Measurements from ENCODE around the gene MRPL14. TPM values are rescaled to one million over a fixed set of nuclear protein-coding genes. Genes with fewer than 3 reads are reported as not detected.

Gene MRPL14
- total and polyA plus RNA-seq, 9 of the 15 experiments (the other 6 are each of a cell fraction or from before 2014, with no cell fraction given) = 126 to 424 (median 165) TPM

GRCh38 chr6:44151348-44152108, 24.3 kb upstream of the MRPL14 start (continued):
- no peak for TF ChIP-seq HBP1 (CRISPR knock-in tag; IDR thresholded peaks at IDR 0.05)
- peak; percentile 41; the same call in 1 of the 2 replicates for TF ChIP-seq NCOR1 (IDR thresholded peaks at IDR 0.05)
- TF ChIP-seq NFIX (CRISPR knock-in tag; IDR thresholded peaks at IDR 0.05; ENCODE audit: low read depth) = no peak
- TF ChIP-seq ZNF134 (CRISPR knock-in tag; conservative IDR thresholded peaks at IDR 0.05) = no peak
- TF ChIP-seq GABPB1 (CRISPR knock-in tag; IDR thresholded peaks at IDR 0.05) = peak; percentile 84
- no peak for TF ChIP-seq BDP1 (IDR thresholded peaks at IDR 0.05; ENCODE audit: insufficient read depth, insufficient read length)
- no peak for TF ChIP-seq CHAMP1 (IDR thresholded peaks at IDR 0.05)
- TF ChIP-seq NR2C2 (CRISPR knock-in tag; IDR thresholded peaks at IDR 0.05) = peak; percentile 54; the same call in 1 of the 2 replicates
- no peak for TF ChIP-seq NR2C2 (tag; IDR thresholded peaks at IDR 0.05)
- no peak for TF ChIP-seq U2AF2 (optimal IDR thresholded peaks at IDR 0.05; ENCODE audit: low read depth, low read length)
- TF ChIP-seq RBFOX2 (IDR thresholded peaks at IDR 0.05; ENCODE audit: low read depth, low read length) = peak; percentile 59
- TF ChIP-seq TRIM28 (IDR thresholded peaks at IDR 0.05) = peak; percentile 42; the same call in 1 of the 2 replicates
- TF ChIP-seq STAT5A (IDR thresholded peaks at IDR 0.05; ENCODE audit: borderline replicate concordance, low read length) = no peak; the same call in 1 of the 2 replicates
- TF ChIP-seq PRDM10 (IDR thresholded peaks at IDR 0.05; ENCODE audit: partially characterized antibody) = no peak
- TF ChIP-seq CBFA2T2 (conservative IDR thresholded peaks at IDR 0.05) = no peak
- no peak for TF ChIP-seq ZNF707 (CRISPR knock-in tag; conservative IDR thresholded peaks at IDR 0.05)
- TF ChIP-seq ZKSCAN3 (CRISPR knock-in tag; IDR thresholded peaks at IDR 0.05) = no peak
- TF ChIP-seq SMC3 (conservative IDR thresholded peaks at IDR 0.05; ENCODE audit: insufficient read depth, low read depth, low read length) = peak; percentile 98
- no peak for TF ChIP-seq THAP12 (CRISPR knock-in tag; IDR thresholded peaks at IDR 0.05)
- TF ChIP-seq HDGF (IDR thresholded peaks at IDR 0.05) = no peak

Data from K562 (cell line).